Mesodermal cell (in vitro differentiated cells): Measurements from ENCODE around the gene SPATC1L.

Experiments used
- H3K27ac ChIP-seq: 2 replicates; pipeline ENCODE4 v1.7.0; 2013; ENCODE audit warnings: mild to moderate bottlenecking, low read depth, low read length, moderate library complexity; ENCODE audit not compliant: severe bottlenecking
- H3K36me3 ChIP-seq: 2 replicates; pipeline ENCODE4 v1.7.1; 2013; ENCODE audit warnings: mild to moderate bottlenecking, low read length, moderate library complexity; ENCODE audit not compliant: control insufficient read depth, insufficient read depth
- H3K4me1 ChIP-seq: one replicate; pipeline ENCODE4 v1.7.1; 2013; ENCODE audit warnings: mild to moderate bottlenecking, low read length; ENCODE audit not compliant: insufficient read depth, control insufficient read depth, poor library complexity, severe bottlenecking
- H3K4me3 ChIP-seq: 2 replicates; pipeline ENCODE4 v1.7.0; 2013; ENCODE audit warnings: low read length, control low read depth, mild to moderate bottlenecking; ENCODE audit not compliant: insufficient read depth, poor library complexity, severe bottlenecking; ENCODE audit errors: extremely low read depth
- H3K9me3 ChIP-seq: 2 replicates; pipeline ENCODE4 v1.7.1; 2013; ENCODE audit warnings: mild to moderate bottlenecking, low read length, moderate library complexity; ENCODE audit not compliant: control insufficient read depth
- WGBS, 2 experiments: methylation state at CpG; one replicate each; pipeline ENCODE4 v1.1.5; 2013; ENCODE audit warnings: missing lambda C conversion rate in 2 of 2; ENCODE audit not compliant: insufficient coverage in 2 of 2; 5-methylcytosine and 5-hydroxymethylcytosine counted together

SPATC1L gene

GRCh38 chr21:46120301-46121285, 63.7 kb downstream of the SPATC1L start:
- WGBS, 2 experiments, result 96 to 97% methylated on average over 16 to 22 of the region's 26 CpGs
- Histone ChIP-seq H3K4me1 (no peaks in the 10 kb centered on the region), H3K36me3 (peaks cover 98% of the 10 kb centered on the region), H3K4me3 (no peak overlapping the region), H3K27ac (no peak overlapping the region), H3K9me3 (no peaks in the 10 kb centered on the region)

- H3K27ac ChIP-seq, result no peak overlapping the region
- peaks cover 99% of the 10 kb centered on the region for H3K36me3 ChIP-seq
- 91 to 94% methylated on average over 4 to 9 of the region's 14 CpGs for WGBS, 2 experiments
- H3K4me3 ChIP-seq, result no peak overlapping the region
- H3K9me3 ChIP-seq, result peaks cover 3% of the 10 kb centered on the region
- no peaks in the 10 kb centered on the region for H3K4me1 ChIP-seq
Observed at GRCh38 chr21:46119637-46120271, 64.5 kb downstream of the SPATC1L start.

GRCh38 chr21:46119144-46119636, 65.1 kb downstream of the SPATC1L start:
- Histone ChIP-seq H3K36me3 (peaks cover 99% of the 10 kb centered on the region), H3K4me1 (no peaks in the 10 kb centered on the region), H3K4me3 (no peak overlapping the region), H3K9me3 (peaks cover 9% of the 10 kb centered on the region), H3K27ac (no peak overlapping the region)
- WGBS, 2 experiments, result 94% methylated on average over 9 to 10 of the region's 12 CpGs

GRCh38 chr21:46118316-46119143, 65.7 kb downstream of the SPATC1L start:
- 93 to 97% methylated on average over 20 to 26 of the region's 27 CpGs for WGBS, 2 experiments
- Histone ChIP-seq H3K27ac (no peak overlapping the region), H3K9me3 (peaks cover 13% of the 10 kb centered on the region), H3K4me1 (no peaks in the 10 kb centered on the region), H3K4me3 (no peak overlapping the region), H3K36me3 (peaks cover 99% of the 10 kb centered on the region)

- H3K27ac ChIP-seq, result no peak overlapping the region
- 91 to 93% methylated on average over 14 to 28 of the region's 29 CpGs for WGBS, 2 experiments
- H3K36me3 ChIP-seq, result peaks cover 99% of the 10 kb centered on the region
- H3K9me3 ChIP-seq, result peaks cover 13% of the 10 kb centered on the region
- no peak overlapping the region for H3K4me3 ChIP-seq
- no peaks in the 10 kb centered on the region for H3K4me1 ChIP-seq
Observed at GRCh38 chr21:46117586-46118315, 66.5 kb downstream of the SPATC1L start.

GRCh38 chr21:46116776-46117585, 67.3 kb downstream of the SPATC1L start:
- H3K9me3 ChIP-seq, result peaks cover 13% of the 10 kb centered on the region
- no peak overlapping the region for H3K4me3 ChIP-seq
- WGBS, 2 experiments, result 94% methylated on average over 18 to 20 of the region's 24 CpGs
- H3K4me1 ChIP-seq, result no peaks in the 10 kb centered on the region
- peaks cover 99% of the 10 kb centered on the region for H3K36me3 ChIP-seq
- no peak overlapping the region for H3K27ac ChIP-seq

GRCh38 chr21:46116189-46116775, 68.0 kb downstream of the SPATC1L start:
- Histone ChIP-seq H3K36me3 (peaks cover 97% of the 10 kb centered on the region), H3K9me3 (peaks cover 13% of the 10 kb centered on the region), H3K27ac (no peak overlapping the region), H3K4me1 (no peaks in the 10 kb centered on the region), H3K4me3 (no peak overlapping the region)
- WGBS, 2 experiments, result 95 to 97% methylated on average over 11 to 19 of the region's 20 CpGs

- Histone ChIP-seq H3K4me1 (no peaks in the 10 kb centered on the region), H3K27ac (no peak overlapping the region), H3K9me3 (peaks cover 13% of the 10 kb centered on the region), H3K4me3 (no peak overlapping the region), H3K36me3 (peaks cover 94% of the 10 kb centered on the region)
- 96 to 97% methylated on average over 8 to 17 of the region's 17 CpGs for WGBS, 2 experiments
Observed at GRCh38 chr21:46115441-46116188, 68.6 kb downstream of the SPATC1L start.

GRCh38 chr21:46114963-46115362, 69.3 kb downstream of the SPATC1L start:
- H3K27ac ChIP-seq, result no peak overlapping the region
- 89 to 100% methylated on average over 1 to 4 of the region's 4 CpGs for WGBS, 2 experiments
- H3K9me3 ChIP-seq, result peaks cover 13% of the 10 kb centered on the region
- H3K4me1 ChIP-seq, result no peaks in the 10 kb centered on the region
- H3K36me3 ChIP-seq, result peaks cover 94% of the 10 kb centered on the region
- no peak overlapping the region for H3K4me3 ChIP-seq
